PFSK-1 (cell line): ENCODE measurements around the gene MBNL2.

ENCODE experiments used
- FOXP2 ChIP-seq: optimal IDR thresholded peaks from 2 replicates; pipeline ENCODE3; 2011; ENCODE audit warnings: borderline replicate concordance, control low read depth, inconsistent platforms; ENCODE audit not compliant: insufficient read depth; ENCODE audit errors: extremely low read length, extremely low read depth
- POLR2AphosphoS5 ChIP-seq: IDR thresholded peaks from 2 replicates; pipeline ENCODE4 v1.6.1; 2012; ENCODE audit warnings: low read depth, mild to moderate bottlenecking, control low read depth, low read length, moderate library complexity
- REST ChIP-seq, 2 experiments: IDR thresholded peaks; 2 replicates each; pipeline versions ENCODE4 v1.6.1 to v1.8.0; 2011 to 2012; ENCODE audit warnings: low read depth in 2 of 2, low read length in 2 of 2, control low read depth in 1 of 2, inconsistent platforms in 1 of 2, mild to moderate bottlenecking in 1 of 2, moderate library complexity in 1 of 2; ENCODE audit not compliant: insufficient read depth in 1 of 2
- SIN3A ChIP-seq: IDR thresholded peaks from 2 replicates; pipeline ENCODE4 v1.6.1; 2012; ENCODE audit warnings: mild to moderate bottlenecking, low read length, moderate library complexity, borderline replicate concordance; ENCODE audit not compliant: insufficient read depth
- TAF1 ChIP-seq: IDR thresholded peaks from 2 replicates; pipeline ENCODE4 v1.6.1; 2012; ENCODE audit warnings: low read length, control low read depth, borderline replicate concordance; ENCODE audit not compliant: insufficient read depth

Gene MBNL2

GRCh38 chr13:97344265-97345175, 122.4 kb downstream of the MBNL2 start:
- TF ChIP-seq SIN3A (no peak), POLR2AphosphoS5 (no peak), REST (IDR thresholded peaks at IDR 0.05; ENCODE audit: insufficient read depth in 1 of 2, low read depth in 2 of 2, low read length in 2 of 2) (no peak), FOXP2 (no peak)

GRCh38 chr13:97346097-97346496, 124.0 kb downstream of the MBNL2 start:
- TF ChIP-seq SIN3A (no peak), REST (IDR thresholded peaks at IDR 0.05; ENCODE audit: insufficient read depth in 1 of 2, low read depth in 2 of 2, low read length in 2 of 2) (no peak), FOXP2 (no peak), TAF1 (no peak), POLR2AphosphoS5 (no peak)

GRCh38 chr13:97346561-97347254, 124.6 kb downstream of the MBNL2 start:
- TF ChIP-seq REST (IDR thresholded peaks at IDR 0.05; ENCODE audit: insufficient read depth in 1 of 2, low read depth in 2 of 2, low read length in 2 of 2) (no peak), POLR2AphosphoS5 (no peak), SIN3A (no peak), TAF1 (no peak), FOXP2 (no peak)

- TF ChIP-seq REST (IDR thresholded peaks at IDR 0.05; ENCODE audit: insufficient read depth in 1 of 2, low read depth in 2 of 2, low read length in 2 of 2), result no peak
- TF ChIP-seq TAF1, result no peak
- no peak for TF ChIP-seq POLR2AphosphoS5
- no peak for TF ChIP-seq FOXP2
- TF ChIP-seq SIN3A, result no peak
These were observed 125.3 kb downstream of the MBNL2 start for GRCh38 chr13:97347255-97347932.
